Measurements from ENCODE around the gene HPX. TPM values are rescaled to one million over a fixed set of nuclear protein-coding genes. Genes with fewer than 3 reads are reported as not detected.
A peak's percentile ranks its signal among the peaks of the same experiment; 100 is the strongest.

The HPX gene
- total RNA-seq, 1 donor from 2014 or later: not detected

- H3K9me3 Mint-ChIP-seq: no peaks in the 10 kb centered on the region
- peaks cover 25% of the 10 kb centered on the region for H3K36me3 Mint-ChIP-seq (ENCODE audit: low read depth)
- H3K4me3 Mint-ChIP-seq: no peak overlapping the region
- no peak for DNase-seq
- intact Hi-C loops (cut with micrococcal nuclease): no loop called here
- peaks cover 31% of the 10 kb centered on the region for H3K4me1 Mint-ChIP-seq
- no peak overlapping the region for H3K27ac Mint-ChIP-seq
- H3K27me3 Mint-ChIP-seq: peaks cover 4% of the 10 kb centered on the region
These were observed 35.8 kb upstream of the HPX start for GRCh38 chr11:6476571-6476970.

- no peak overlapping the region for H3K4me3 Mint-ChIP-seq
- H3K9me3 Mint-ChIP-seq: no peaks in the 10 kb centered on the region
- peaks cover 20% of the 10 kb centered on the region for H3K36me3 Mint-ChIP-seq (ENCODE audit: low read depth)
- intact Hi-C loops (cut with micrococcal nuclease): no loop called here
- peaks cover 6% of the 10 kb centered on the region for H3K27me3 Mint-ChIP-seq
- no peak for DNase-seq
- peaks cover 32% of the 10 kb centered on the region for H3K4me1 Mint-ChIP-seq
- H3K27ac Mint-ChIP-seq: no peak overlapping the region
These were observed 35.1 kb upstream of the HPX start for GRCh38 chr11:6475936-6476335.

- peak overlapping the region; percentile 79 for H3K4me3 Mint-ChIP-seq
- DNase-seq: no peak
- H3K9me3 Mint-ChIP-seq: no peaks in the 10 kb centered on the region
- intact Hi-C loops (cut with micrococcal nuclease): no loop called here
- peaks cover 18% of the 10 kb centered on the region for H3K36me3 Mint-ChIP-seq (ENCODE audit: low read depth)
- peaks cover 6% of the 10 kb centered on the region for H3K27me3 Mint-ChIP-seq
- peak overlapping the region; percentile 22 for H3K27ac Mint-ChIP-seq
- peaks cover 24% of the 10 kb centered on the region for H3K4me1 Mint-ChIP-seq
These were observed 34.2 kb upstream of the HPX start for GRCh38 chr11:6474806-6475500.

- DNase-seq: no peak
- peaks cover 6% of the 10 kb centered on the region for H3K27me3 Mint-ChIP-seq
- intact Hi-C loops (cut with micrococcal nuclease): no loop called here
- H3K4me3 Mint-ChIP-seq: peak overlapping the region; percentile 79
- peak overlapping the region; percentile 26 for H3K27ac Mint-ChIP-seq
- peaks cover 19% of the 10 kb centered on the region for H3K4me1 Mint-ChIP-seq
- H3K9me3 Mint-ChIP-seq: no peaks in the 10 kb centered on the region
- peaks cover 18% of the 10 kb centered on the region for H3K36me3 Mint-ChIP-seq (ENCODE audit: low read depth)
These were observed 33.6 kb upstream of the HPX start for GRCh38 chr11:6474413-6474792.

- intact Hi-C loops (cut with micrococcal nuclease): no loop called here
- Mint-ChIP-seq H3K27me3 (peaks cover 6% of the 10 kb centered on the region), H3K4me3 (peak within 1 kb of the TSS; percentile 87), H3K4me1 (peaks cover 16% of the 10 kb centered on the region), H3K36me3 (ENCODE audit: low read depth) (peaks cover 12% of the 10 kb centered on the region), H3K27ac (peak within 1 kb of the TSS; percentile 73), H3K9me3 (no peaks in the 10 kb centered on the region)
- DNase-seq: peak; percentile 88
These were observed 32.9 kb upstream of the HPX start, which contains the start of gene TRIM3 for GRCh38 chr11:6473451-6474412. TRIM3 (minus strand) TSS chr11:6473941; CDS start chr11:6465695, 8,246 bp downstream.

GRCh38 chr11:6472934-6473333 is 32.1 kb upstream of the HPX start:
- intact Hi-C loops (cut with micrococcal nuclease): no loop called here
- Mint-ChIP-seq H3K27me3 (peaks cover 6% of the 10 kb centered on the region), H3K4me3 (peak overlapping the region; percentile 67), H3K9me3 (no peaks in the 10 kb centered on the region), H3K4me1 (peaks cover 16% of the 10 kb centered on the region), H3K36me3 (ENCODE audit: low read depth) (peaks cover 8% of the 10 kb centered on the region), H3K27ac (peak overlapping the region; percentile 38)
- no peak for DNase-seq

GRCh38 chr11:6469599-6469998 is 28.8 kb upstream of the HPX start:
- intact Hi-C loops (cut with micrococcal nuclease): no loop called here
- no peak overlapping the region for H3K27ac Mint-ChIP-seq
- DNase-seq: no peak
- no peaks in the 10 kb centered on the region for H3K9me3 Mint-ChIP-seq
- H3K36me3 Mint-ChIP-seq (ENCODE audit: low read depth): no peaks in the 10 kb centered on the region
- no peak overlapping the region for H3K4me3 Mint-ChIP-seq
- H3K4me1 Mint-ChIP-seq: peaks cover 16% of the 10 kb centered on the region
- H3K27me3 Mint-ChIP-seq: peaks cover 16% of the 10 kb centered on the region

- Mint-ChIP-seq H3K4me3 (no peak overlapping the region), H3K9me3 (no peaks in the 10 kb centered on the region), H3K27me3 (peaks cover 16% of the 10 kb centered on the region), H3K4me1 (peaks cover 13% of the 10 kb centered on the region), H3K36me3 (ENCODE audit: low read depth) (no peaks in the 10 kb centered on the region), H3K27ac (no peak overlapping the region)
- no peak for DNase-seq
- intact Hi-C loops (cut with micrococcal nuclease): no loop called here
These were observed 28.1 kb upstream of the HPX start for GRCh38 chr11:6468712-6469495.

- intact Hi-C loops (cut with micrococcal nuclease): no loop called here
- Mint-ChIP-seq H3K4me3 (no peak overlapping the region), H3K9me3 (no peaks in the 10 kb centered on the region), H3K36me3 (ENCODE audit: low read depth) (no peaks in the 10 kb centered on the region), H3K27ac (no peak overlapping the region), H3K27me3 (no peaks in the 10 kb centered on the region), H3K4me1 (no peaks in the 10 kb centered on the region)
- DNase-seq: no peak
These were observed 18.3 kb upstream of the HPX start for GRCh38 chr11:6459099-6459450.

GRCh38 chr11:6458352-6459098 is 17.7 kb upstream of the HPX start:
- Mint-ChIP-seq H3K36me3 (ENCODE audit: low read depth) (no peaks in the 10 kb centered on the region), H3K27me3 (no peaks in the 10 kb centered on the region), H3K4me1 (no peaks in the 10 kb centered on the region), H3K9me3 (no peaks in the 10 kb centered on the region), H3K4me3 (no peak overlapping the region), H3K27ac (no peak overlapping the region)
- intact Hi-C loops (cut with micrococcal nuclease): no loop called here
- no peak for DNase-seq

- Mint-ChIP-seq H3K36me3 (ENCODE audit: low read depth) (no peaks in the 10 kb centered on the region), H3K4me1 (no peaks in the 10 kb centered on the region), H3K4me3 (no peak overlapping the region), H3K27ac (no peak overlapping the region), H3K9me3 (no peaks in the 10 kb centered on the region), H3K27me3 (no peaks in the 10 kb centered on the region)
- intact Hi-C loops (cut with micrococcal nuclease): no loop called here
- no peak for DNase-seq
These were observed 17.0 kb upstream of the HPX start for GRCh38 chr11:6457581-6458320.

- intact Hi-C loops (cut with micrococcal nuclease): no loop called here
- Mint-ChIP-seq H3K36me3 (ENCODE audit: low read depth) (no peaks in the 10 kb centered on the region), H3K27ac (no peak overlapping the region), H3K4me3 (no peak overlapping the region), H3K27me3 (no peaks in the 10 kb centered on the region), H3K4me1 (no peaks in the 10 kb centered on the region), H3K9me3 (no peaks in the 10 kb centered on the region)
- no peak for DNase-seq
These were observed 15.7 kb upstream of the HPX start for GRCh38 chr11:6456361-6457073.
